ENCODE measurements around the gene CRACR2A. TPM values are rescaled to one million over a fixed set of nuclear protein-coding genes. Genes with fewer than 3 reads are reported as not detected.

The CRACR2A gene
- total and polyA plus RNA-seq, 10 of the 15 experiments (the other 5 are each of a cell fraction or from before 2014, with no cell fraction given): 2.1 to 18.0 (median 13.2) TPM

- DNase-seq (ENCODE audit: low read depth, low spot score) (no peak), FAIRE-seq (no peak), ATAC-seq (no peak)
- H3K9ac ChIP-seq (ENCODE audit: control insufficient read depth, insufficient read depth, low read length): no peak overlapping the region
- H3K4me1 ChIP-seq (ENCODE audit: control insufficient read depth, insufficient read depth, low read length): no peaks in the 10 kb centered on the region
- POLR2A ChIA-PET: no interaction called here
- BruUV-seq (replicated peaks): no TSS peak
- no peaks in the 10 kb centered on the region for H4K20me1 ChIP-seq (ENCODE audit: control insufficient read depth, insufficient read depth)
- SMC1A ChIA-PET (ENCODE audit: uncharacterized antibody, unreplicated experiment): no interaction called here
- RAD21 ChIA-PET (ENCODE audit: unreplicated experiment): no interaction called here
- no peaks in the 10 kb centered on the region for H3K9me3 ChIP-seq (replicated peaks; ENCODE audit: control insufficient read depth, insufficient read depth, low read length)
- CTCF ChIA-PET: no interaction called here
- in situ Hi-C loops (cut with MboI): no loop called here
- no peak overlapping the region for H3K27ac ChIP-seq (ENCODE audit: control insufficient read depth, insufficient read depth)
- intact Hi-C loops (cut with micrococcal nuclease; ENCODE audit: unreplicated experiment): no loop called here
- H3K27me3 ChIP-seq (replicated peaks in 1 of 2; ENCODE audit: control insufficient read depth in 2 of 2, insufficient read depth in 2 of 2, low read length in 1 of 2): no peaks in the 10 kb centered on the region
- TF ChIP-seq BHLHE40 (IDR thresholded peaks at IDR 0.05; ENCODE audit: borderline replicate concordance in 1 of 2, low read depth in 2 of 2, low read length in 1 of 2): no peak
- TF ChIP-seq RFX5 (IDR thresholded peaks at IDR 0.05; ENCODE audit: low read depth, low read length): no peak
- no peak for TF ChIP-seq MEF2B (IDR thresholded peaks at IDR 0.05; ENCODE audit: partially characterized antibody, poor library complexity, severe bottlenecking)
- no peak for TF ChIP-seq BMI1 (IDR thresholded peaks at IDR 0.05; ENCODE audit: borderline replicate concordance)
- TF ChIP-seq ZBED1 (IDR thresholded peaks at IDR 0.05; ENCODE audit: borderline replicate concordance): no peak
- no peak for TF ChIP-seq CUX1 (IDR thresholded peaks at IDR 0.05; ENCODE audit: insufficient replicate concordance, low read depth, low read length)
- no peak for TF ChIP-seq TCF3 (IDR thresholded peaks at IDR 0.05; ENCODE audit: borderline replicate concordance, insufficient read depth, low read depth, low read length)
- TF ChIP-seq USF1 (IDR thresholded peaks at IDR 0.05; ENCODE audit: borderline replicate concordance, extremely low read length, insufficient read depth, low read depth, low read length): no peak
- TF ChIP-seq BRCA1 (IDR thresholded peaks at IDR 0.05; ENCODE audit: low read depth, low read length): no peak
- TF ChIP-seq KAT2A (conservative IDR thresholded peaks at IDR 0.05; ENCODE audit: control insufficient read depth, low read depth, low read length): no peak
- no peak for TF ChIP-seq ATF7 (IDR thresholded peaks at IDR 0.05; ENCODE audit: low read depth)
- TF ChIP-seq MXI1 (IDR thresholded peaks at IDR 0.05; ENCODE audit: low read depth, low read length): no peak
- no peak for TF ChIP-seq SIN3A (IDR thresholded peaks at IDR 0.05; ENCODE audit: low read depth, low read length)
- no peak for TF ChIP-seq FOXM1 (IDR thresholded peaks at IDR 0.05; ENCODE audit: low read depth, low read length)
- no peak for TF ChIP-seq LARP7 (IDR thresholded peaks at IDR 0.05)
- TF ChIP-seq TAF1 (IDR thresholded peaks at IDR 0.05; ENCODE audit: borderline replicate concordance, low read depth, low read length): no peak
- TF ChIP-seq TCF7 (IDR thresholded peaks at IDR 0.05; ENCODE audit: borderline replicate concordance): no peak
- no peaks in the 10 kb centered on the region for H3K79me2 ChIP-seq (ENCODE audit: control insufficient read depth, insufficient read depth, low read length)
- H2AFZ ChIP-seq (ENCODE audit: control insufficient read depth, low read depth, low read length): no peak overlapping the region
- H3K36me3 ChIP-seq (ENCODE audit: control insufficient read depth in 2 of 2, insufficient read depth in 2 of 2, low read length in 1 of 2): no peaks in the 10 kb centered on the region; a peak in 2 of 4 replicates
- H3K4me3 ChIP-seq: no peak overlapping the region
- WGBS (ENCODE audit: insufficient coverage, insufficient replicate concordance, low lambda C conversion rate, missing lambda C conversion rate): 85% methylated on average over 7 of the region's 7 CpGs
- H3K4me2 ChIP-seq (ENCODE audit: control insufficient read depth, insufficient read depth): no peak overlapping the region
These were observed 121.7 kb downstream of the CRACR2A start for GRCh38 chr12:3631272-3631637.

Measured in GM12878 (cell line).